ENCODE results near the gene PPP1R14B.
A peak's percentile ranks its signal among the peaks of the same experiment; 100 is the strongest.

Gene PPP1R14B

DNA sequence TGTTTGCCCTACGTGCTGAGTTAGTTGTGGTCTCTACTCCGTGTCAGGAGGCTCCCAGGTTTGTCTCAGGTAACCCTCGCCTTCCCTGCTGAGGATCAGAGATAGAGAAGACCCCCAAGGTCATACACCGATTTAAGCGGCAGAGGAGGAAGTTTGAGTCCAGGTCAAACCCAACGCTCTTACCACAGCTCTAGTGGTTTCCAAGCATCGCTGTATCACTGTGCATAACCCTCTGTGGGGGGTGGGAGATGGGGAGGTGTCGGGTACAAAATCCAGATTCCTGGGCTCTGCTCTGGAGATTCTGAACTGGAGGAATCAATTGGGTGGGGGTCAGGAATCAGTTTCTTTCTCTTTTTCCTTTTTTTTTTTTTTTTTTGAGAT, 15.8 kb downstream of the PPP1R14B start:
- DNase-seq (ENCODE audit: low spot score): no peak

DNA sequence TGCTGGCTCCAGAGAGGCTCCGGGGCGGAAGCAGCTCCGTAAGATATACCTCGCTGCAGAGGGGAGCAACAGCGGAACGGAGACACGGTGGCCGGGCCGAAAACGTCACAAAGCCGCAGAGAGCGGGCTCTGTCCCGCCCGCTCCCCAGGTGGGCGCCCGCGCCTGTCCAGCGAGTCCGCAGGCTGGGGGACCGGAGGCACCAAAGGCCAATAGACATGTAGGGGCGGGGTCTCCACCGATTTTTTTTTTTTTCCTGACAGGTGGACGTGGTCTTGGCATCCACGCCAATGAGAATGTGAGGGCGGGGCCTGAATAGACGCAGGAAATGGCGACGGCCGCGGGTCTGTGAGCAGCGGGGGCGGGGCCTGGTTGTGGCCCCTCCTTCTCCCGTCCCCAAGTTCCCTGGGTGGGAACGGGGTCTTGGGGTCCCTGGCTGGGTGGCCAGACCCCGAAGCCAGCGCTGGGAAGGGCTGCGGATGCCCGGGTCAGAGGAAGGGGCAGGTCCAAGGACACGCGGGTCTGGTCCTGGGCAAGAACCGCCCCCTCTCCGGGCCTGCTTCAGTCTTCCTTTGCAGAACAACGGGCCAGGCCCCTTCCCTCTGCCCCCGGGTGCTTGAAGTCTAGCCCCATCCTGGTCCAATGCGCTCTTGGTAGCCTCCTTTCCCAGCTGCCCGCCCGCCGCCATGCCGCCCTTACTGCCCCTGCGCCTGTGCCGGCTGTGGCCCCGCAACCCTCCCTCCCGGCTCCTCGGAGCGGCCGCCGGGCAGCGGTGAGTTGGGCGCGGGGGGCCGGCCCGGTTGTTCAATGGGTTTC, 16.4 kb downstream of the PPP1R14B start, which contains the start of gene DNAJC4:
Gene DNAJC4 (plus strand): TSS at position 378 of the 814 bp plus-strand sequence. CDS start 307 bp downstream, at position 685.
- peak; percentile 85 for DNase-seq (ENCODE audit: low spot score)

DNA sequence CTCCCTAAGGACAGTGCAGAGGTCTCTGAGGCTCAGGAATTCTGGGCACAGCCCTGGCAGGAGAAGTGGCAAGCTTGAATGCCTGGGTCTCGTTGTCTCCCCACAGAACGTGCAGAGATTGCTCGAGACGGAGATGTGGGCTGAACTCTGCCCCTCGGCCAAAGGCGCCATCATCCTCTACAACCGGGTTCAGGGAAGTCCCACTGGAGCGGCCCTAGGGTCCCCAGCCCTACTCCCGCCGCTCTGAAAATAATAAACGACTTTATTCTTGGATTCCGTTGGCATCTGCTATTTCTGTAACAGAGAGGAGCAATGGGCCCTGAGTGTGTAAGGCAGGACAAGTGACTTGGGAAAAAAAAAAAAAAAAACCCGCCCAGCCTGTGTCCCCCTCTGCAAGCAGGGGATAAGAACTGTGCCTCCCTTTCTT, 17.0 kb downstream of the PPP1R14B start:
- no peak for DNase-seq (ENCODE audit: low spot score)

DNA sequence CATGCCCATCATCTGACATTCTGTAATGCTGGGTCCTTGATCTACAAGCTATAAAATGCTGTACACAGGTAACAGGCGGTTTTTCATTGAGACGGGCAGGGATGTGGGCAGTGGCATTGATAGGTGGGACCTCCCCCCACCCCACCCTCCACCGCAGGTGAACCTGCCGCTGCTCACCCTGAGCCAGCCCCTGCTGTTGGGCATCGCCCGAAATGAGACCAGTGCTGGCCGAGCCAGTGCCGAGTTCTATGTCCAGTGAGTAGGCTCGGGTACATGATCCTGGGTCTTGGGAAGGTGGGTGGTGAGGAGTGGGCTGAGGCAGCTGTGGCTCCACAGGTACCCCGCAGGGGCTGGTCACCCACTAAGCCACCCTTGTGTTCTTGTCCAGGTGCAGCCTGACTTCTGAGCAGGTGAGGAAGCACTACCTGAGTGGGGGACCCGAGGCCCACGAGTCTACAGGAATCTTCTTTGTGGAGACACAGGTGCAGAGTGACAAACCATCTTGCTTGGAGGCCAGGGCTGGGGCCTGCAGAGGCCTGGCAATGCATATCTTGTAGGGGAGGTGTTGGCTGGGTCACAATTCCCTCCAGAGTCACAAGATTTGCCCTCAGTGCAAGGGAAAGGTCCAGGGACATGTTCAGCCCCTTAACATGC, 17.5 kb downstream of the PPP1R14B start:
- no peak for DNase-seq (ENCODE audit: low spot score)

DNA sequence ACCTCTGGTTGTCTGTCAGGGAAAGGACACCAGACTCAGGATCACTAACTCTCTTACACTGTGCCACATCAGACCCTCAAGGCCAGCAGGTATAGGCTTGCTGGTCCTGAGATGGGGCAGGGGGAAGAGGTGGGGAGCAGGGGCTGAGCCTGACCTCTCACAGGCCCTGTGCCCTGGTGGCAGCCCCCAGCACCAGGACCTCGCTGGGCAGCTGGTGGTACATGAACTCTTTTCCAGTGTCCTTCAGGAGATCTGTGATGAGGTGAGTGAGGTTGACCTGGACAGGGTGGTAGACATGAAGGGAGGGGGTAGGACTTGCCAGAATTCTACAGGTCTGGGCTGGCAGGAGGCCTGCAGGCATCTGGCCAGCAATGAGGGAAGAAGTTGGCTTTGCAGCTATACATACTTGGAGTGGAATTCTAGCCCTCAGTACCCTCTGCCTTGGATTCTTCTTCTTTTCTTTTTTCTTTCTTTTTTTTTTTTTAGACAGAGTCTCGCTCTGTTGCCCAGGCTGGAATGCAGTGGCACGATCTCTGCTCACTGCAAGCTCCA, 19.3 kb downstream of the PPP1R14B start:
- DNase-seq (ENCODE audit: low spot score): no peak

DNA sequence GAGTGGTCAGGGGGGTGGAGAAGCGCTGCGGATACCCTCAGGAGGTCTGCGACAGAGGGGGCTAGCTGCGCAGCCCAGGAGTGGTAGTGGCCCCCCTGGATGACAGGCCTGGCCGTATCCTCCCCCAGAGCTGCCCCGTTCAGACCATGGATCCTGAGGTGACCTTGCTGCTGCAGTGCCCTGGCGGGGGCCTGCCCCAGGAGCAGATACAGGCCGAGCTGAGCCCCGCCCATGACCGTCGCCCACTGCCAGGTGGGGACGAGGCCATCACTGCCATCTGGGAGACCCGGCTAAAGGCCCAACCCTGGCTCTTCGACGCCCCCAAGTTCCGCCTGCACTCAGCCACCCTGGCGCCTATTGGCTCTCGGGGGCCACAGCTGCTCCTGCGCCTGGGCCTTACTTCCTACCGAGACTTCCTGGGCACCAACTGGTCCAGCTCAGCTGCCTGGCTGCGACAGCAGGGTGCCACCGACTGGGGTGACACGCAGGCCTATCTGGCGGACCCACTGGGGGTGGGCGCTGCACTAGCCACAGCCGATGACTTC, 20.2 kb downstream of the PPP1R14B start:
- peak; percentile 44 for DNase-seq (ENCODE audit: low spot score)

DNA sequence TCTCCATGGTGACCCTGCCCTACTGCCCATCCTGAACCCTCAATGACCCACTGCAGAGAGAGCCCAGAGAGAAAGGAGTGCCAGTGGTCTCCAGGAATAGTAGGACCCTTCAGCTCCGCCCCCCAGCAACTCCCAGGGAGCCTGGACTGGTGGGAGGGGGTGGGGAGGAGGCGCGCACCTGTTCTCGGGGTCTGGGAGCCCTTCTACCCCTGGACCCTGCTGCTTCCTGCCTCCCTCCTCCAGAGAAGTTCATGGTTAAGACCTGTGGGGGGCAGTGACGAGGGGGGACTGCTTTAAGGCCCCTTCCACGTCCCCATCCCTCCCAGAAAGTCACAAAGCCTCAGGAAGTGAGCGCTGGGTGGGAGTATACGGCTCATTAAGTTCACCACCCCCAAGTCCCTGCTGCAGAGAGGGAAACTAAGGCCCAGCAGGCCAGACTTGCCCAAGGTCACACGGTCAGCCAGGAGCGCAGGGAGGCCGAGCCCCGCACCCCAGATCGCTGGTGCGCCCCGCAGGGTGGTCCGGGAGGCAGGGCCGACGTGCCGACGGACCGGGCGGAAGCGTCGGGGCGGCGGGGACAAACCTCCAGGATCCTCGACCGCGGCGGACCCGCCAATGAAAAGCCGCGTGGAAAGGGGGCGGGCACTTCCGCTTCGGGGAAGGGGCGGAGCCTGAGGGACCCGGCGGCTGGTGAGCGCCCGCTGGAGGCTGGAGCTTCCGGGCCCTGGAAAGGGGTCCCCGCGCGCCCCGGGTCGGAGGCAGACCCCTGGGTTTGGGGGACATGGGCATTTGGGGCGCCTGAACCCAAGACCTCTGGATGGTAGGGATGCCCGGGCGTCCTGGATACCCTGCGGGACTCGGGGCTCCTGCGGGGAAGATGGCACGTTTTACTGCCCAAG, 20.9 kb downstream of the PPP1R14B start, which contains the start of the genes NUDT22 and TRPT1:
Gene NUDT22 (plus strand): TSS at position 667 of the 899 bp plus-strand sequence. CDS start 379 bp downstream, outside the sequence.
Gene TRPT1 (minus strand): TSS at position 579 of the 899 bp plus-strand sequence. CDS start 326 bp downstream, at position 253.
- peak; percentile 89 for DNase-seq (ENCODE audit: low spot score)

DNA sequence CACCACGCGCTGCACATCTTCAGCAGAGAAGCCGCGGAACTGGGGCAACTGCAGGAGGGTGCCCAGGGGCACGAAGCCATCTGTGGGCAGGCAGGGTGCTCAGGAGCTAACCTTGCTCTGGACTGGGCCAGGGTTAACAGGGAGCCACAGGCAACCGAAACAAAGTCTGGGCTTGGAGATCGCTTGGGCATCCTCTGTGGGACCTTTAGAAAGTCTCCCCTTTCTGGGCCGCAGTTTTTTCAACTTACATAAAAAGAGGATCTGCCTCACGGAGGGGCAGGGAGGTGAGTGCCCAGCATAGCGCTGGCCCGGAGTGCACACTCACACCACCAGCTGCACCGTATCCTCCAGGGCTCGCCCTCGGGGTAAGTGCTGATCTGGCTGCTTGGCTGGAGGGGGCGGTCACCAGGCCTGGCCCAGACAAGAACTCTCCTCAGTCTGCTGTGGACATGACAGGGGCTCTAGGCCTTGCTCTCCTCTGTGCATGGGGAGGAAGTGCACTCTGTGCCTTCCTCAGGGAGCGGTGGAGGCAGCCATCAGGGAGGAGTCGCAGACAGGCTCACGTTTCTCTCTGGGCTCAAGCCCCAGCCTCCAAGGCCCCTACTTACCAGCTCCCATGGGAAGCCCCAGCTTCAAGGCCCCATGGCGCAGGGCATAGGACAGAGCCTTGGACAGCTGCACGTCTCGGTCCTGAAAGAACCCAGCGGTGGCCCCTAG, 21.7 kb downstream of the PPP1R14B start:
- no peak for DNase-seq (ENCODE audit: low spot score)

DNA sequence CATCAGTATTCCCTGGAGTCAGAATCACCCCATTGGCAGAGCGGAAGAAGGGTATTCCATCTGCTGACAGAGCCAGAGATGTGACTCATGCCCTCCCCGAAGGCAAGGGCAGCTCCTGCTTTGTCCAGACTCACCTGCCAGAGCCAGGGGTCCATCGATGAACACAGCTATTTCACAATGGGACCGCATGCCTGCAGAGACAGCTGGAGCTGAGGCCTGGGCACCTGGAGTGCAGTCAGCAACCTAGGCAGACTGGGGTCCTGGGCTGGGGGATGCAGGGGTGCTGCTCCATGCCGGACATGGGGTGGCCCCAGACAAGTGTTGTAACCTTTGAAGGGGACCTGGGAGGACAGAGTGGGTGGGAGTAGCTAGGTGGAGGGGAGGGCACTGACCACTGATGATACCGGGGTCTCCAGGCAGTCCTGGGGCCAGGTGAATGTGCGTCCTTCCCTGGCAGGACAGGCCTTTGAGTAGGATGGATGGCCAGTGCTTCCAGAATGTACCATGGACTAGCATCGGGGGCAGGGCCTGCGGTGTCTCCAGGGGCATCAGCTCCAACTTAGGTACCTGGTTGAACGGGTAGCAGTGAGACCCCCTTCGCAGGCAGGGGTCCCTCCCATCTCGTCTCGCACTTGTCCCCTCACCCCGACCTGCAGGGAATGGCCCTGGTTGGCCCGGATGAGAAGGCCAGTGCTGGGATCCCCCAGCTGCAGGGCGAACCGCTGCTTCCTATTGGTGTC, 22.4 kb downstream of the PPP1R14B start:
- no peak for DNase-seq (ENCODE audit: low spot score)

DNA sequence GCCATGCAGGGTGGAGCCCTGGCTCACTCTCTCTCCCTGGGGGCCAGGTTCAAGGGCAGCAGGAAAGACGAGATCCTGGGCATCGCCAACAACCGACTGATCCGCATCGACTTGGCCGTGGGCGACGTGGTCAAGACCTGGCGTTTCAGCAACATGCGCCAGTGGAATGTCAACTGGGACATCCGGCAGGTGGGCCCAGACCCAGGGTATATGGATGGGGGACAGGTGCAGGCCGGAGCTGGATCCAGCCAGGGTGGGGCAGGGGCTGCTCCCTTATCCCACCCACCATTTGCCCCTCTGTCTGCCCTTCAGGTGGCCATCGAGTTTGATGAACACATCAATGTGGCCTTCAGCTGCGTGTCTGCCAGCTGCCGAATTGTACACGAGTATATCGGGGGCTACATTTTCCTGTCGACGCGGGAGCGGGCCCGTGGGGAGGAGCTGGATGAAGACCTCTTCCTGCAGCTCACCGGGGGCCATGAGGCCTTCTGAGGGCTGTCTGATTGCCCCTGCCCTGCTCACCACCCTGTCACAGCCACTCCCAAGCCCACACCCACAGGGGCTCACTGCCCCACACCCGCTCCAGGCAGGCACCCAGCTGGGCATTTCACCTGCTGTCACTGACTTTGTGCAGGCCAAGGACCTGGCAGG, 23.6 kb downstream of the PPP1R14B start:
- no peak for DNase-seq (ENCODE audit: low spot score)

DNA sequence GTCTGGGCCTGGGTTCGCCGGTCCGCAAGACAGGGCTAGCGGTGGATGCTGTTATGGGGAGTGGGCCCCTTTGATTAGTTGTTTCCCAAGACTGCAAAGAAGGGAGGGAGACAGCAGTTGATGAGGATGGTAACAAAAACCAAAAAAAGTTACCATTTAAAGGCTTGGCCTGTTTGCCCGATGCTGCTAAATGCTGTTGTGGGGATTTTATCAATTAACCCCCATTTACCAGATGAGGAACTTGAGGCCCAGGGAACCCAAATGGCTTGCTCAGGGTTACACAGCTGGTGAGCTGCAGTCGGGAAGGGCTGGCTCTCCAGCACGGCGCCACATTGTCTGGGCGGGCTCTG, 24.1 kb downstream of the PPP1R14B start:
- no peak for DNase-seq (ENCODE audit: low spot score)

DNA sequence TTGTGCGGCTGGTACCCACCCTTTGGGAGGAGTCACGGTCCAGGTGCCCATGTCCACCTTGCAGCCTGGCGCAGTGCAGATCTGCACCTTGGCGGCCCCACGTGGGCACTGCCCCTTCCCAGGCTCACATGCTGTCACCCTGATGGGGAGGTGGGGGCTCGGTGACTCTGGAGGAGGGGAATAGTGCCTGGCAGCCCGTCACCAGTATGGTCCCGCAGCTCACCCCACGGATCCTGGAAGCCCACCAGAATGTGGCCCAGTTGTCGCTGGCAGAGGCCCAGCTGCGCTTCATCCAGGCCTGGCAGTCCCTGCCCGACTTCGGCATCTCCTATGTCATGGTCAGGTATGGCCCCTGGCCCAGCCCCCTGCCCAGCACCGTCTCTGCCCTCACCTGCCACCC, 25.9 kb downstream of the PPP1R14B start:
- no peak for DNase-seq (ENCODE audit: low spot score)

DNA sequence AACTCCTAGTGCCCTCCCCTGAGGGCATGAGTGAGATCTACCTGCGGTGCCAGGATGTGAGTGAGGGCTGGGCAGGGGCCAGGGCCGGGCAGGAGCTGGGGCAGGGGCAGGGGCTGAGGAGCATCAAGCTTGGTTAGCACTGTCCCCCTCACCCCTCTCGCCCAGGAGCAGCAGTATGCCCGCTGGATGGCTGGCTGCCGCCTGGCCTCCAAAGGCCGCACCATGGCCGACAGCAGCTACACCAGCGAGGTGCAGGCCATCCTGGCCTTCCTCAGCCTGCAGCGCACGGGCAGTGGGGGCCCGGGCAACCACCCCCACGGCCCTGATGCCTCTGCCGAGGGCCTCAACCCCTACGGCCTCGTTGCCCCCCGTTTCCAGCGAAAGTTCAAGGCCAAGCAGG, 26.5 kb downstream of the PPP1R14B start:
- DNase-seq (ENCODE audit: low spot score): no peak

DNA sequence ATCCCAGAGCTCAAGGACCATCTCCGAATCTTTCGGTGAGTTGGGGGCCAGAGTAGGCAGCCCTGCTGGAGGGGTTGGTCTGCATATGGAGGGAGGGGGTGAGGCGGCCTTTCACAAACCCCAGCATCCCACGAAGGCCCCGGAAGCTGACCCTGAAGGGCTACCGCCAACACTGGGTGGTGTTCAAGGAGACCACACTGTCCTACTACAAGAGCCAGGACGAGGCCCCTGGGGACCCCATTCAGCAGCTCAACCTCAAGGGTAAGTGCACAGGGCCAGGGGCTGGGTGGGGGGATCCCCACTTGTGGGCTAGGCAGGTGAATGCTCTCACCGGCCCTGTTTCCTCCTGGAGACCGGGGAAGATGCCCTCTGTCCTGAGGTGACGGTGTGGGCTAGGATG, 27.0 kb downstream of the PPP1R14B start:
- no peak for DNase-seq (ENCODE audit: low spot score)

DNA sequence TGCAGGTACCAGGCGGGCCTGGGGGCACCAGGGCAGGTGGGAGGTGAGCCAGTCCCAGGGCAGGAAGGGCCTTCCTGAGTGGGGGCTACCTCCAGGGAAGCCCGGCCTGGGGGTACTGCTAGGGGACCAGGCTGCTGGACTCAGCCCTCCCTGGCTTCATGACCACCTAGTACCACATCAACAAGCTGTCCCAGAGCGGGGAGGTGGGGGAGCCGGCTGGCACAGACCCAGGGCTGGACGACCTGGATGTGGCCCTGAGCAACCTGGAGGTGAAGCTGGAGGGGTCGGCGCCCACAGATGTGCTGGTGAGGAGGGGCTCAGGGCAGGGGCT, 27.4 kb downstream of the PPP1R14B start:
- DNase-seq (ENCODE audit: low spot score): no peak

DNA sequence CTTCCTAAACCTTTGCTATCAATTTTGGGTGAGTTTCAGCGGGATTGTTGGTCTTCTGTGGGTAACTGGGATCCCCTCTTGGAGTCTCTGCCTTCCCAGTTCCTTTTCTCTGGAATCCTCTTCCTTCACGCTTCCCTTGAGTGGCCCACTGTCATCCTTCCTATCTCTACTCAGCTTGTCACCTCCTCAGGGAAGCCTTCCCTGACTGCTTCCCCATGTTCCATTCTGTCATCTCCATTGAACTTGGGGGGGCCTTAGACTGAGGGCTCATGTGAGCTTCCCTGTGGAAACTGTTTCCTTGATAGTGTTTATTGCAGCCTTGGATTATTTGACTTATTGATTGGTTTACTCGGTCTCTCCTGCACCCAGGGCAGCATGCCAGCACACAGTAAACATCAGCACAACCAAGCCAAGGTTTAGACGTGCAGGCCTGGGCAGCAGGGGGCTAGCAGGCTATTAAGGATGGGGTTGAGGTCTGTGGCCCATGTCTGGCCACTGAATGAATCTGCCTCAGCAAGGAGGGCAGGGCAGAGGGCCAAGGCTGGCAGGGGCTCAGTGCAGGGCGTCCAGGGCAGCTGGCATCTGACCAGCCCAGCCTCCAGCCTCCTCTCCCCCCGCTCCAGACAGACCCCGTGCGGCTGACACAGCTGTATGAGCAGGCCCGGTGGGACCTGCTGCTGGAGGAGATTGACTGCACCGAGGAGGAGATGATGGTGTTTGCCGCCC, 28.0 kb downstream of the PPP1R14B start:
- DNase-seq (ENCODE audit: low spot score): no peak

DNA sequence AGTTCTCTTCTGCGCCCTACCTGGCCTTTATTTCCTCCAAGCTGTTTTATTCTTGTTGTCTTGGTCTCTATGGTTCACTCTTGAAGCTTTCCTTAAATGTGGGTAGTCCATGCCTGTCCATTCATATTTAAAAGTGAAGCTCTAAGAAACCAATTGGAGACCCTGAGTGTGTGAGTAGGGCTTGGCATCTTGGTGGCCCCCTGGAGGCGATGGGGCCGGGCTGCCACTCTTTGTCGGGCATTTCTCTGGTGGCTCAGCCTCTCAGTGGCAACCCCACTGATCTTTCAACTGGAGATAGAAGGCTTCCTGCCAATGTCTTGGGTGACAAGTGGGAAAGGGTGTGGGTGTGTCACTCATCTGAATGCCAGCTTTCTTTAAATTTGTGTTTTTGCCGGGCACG, 29.9 kb downstream of the PPP1R14B start:
- DNase-seq (ENCODE audit: low spot score): no peak

DNA sequence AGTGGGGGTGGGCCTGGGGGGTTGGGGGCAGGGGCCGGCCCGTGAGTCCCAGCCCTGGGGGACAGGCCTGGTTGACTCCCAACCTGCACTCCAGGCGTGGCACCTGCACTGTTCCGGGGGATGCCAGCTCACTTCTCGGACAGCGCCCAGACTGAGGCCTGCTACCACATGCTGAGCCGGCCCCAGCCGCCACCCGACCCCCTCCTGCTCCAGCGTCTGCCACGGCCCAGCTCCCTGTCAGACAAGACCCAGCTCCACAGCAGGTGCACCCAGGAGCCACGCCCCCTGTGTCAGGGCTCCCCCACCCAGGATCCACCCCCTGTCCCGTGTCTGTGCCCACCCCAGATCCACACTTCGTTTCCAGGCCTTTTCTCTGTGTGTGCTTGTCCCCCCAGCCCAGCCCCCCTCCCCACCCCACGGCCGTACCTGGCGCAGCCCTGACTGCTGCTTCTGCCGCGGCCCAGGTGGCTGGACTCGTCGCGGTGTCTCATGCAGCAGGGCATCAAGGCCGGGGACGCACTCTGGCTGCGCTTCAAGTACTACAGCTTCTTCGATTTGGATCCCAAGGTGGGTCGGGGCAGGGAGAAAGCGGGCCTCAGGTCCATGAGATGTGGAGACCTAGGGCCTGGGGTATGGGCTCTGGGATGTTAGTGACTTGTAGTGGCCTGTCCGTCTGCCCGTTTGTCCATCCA, 35.4 kb downstream of the PPP1R14B start:
- DNase-seq (ENCODE audit: low spot score): no peak

Data from hematopoietic multipotent progenitor cell treated with erythropoietin and hydrocortisone succinate and interleukin-3 and kit ligand, for 15 days (in vitro differentiated cells).